Stimulated activated CD8-positive, alpha-beta memory T cell treated with anti-CD3 and anti-CD28 coated beads, Interleukin-4, amount 100 ng/mL, for 1 hour (primary cell): ENCODE measurements around the gene UNC119B.

Source experiments
- DNase-seq, 2 donors: peaks; one replicate each; pipeline ENCODE4 v3.0.0-alpha.2; 2020; ENCODE audit warnings: low read depth in 2 of 2, low spot score in 1 of 2

The UNC119B gene

GRCh38 chr12:120739031-120739762 is 28.9 kb downstream of the UNC119B start:
- DNase-seq = no peak

GRCh38 chr12:120739821-120740613 is 29.8 kb downstream of the UNC119B start:
- no peak for DNase-seq

GRCh38 chr12:120740871-120741270 is 30.6 kb downstream of the UNC119B start:
- DNase-seq = no peak

- DNase-seq = no peak
Measured at GRCh38 chr12:120741476-120742421, 31.5 kb downstream of the UNC119B start.

- DNase-seq = no peak
Measured at GRCh38 chr12:120744922-120745493, 34.8 kb downstream of the UNC119B start.

- no peak for DNase-seq
Measured at GRCh38 chr12:120748242-120748641, 38.0 kb downstream of the UNC119B start.

GRCh38 chr12:120749256-120749655 is 39.0 kb downstream of the UNC119B start:
- no peak for DNase-seq

- no peak for DNase-seq
Measured at GRCh38 chr12:120750806-120751205, 40.5 kb downstream of the UNC119B start.

GRCh38 chr12:120751389-120751788 is 41.1 kb downstream of the UNC119B start:
- DNase-seq = no peak

- DNase-seq = no peak
Measured at GRCh38 chr12:120754792-120755191, 44.5 kb downstream of the UNC119B start.

- no peak for DNase-seq
Measured at GRCh38 chr12:120755269-120755668, 45.0 kb downstream of the UNC119B start.

GRCh38 chr12:120757226-120757742 is 47.0 kb downstream of the UNC119B start:
- no peak for DNase-seq

- no peak for DNase-seq
Measured at GRCh38 chr12:120757949-120758348, 47.7 kb downstream of the UNC119B start.

- no peak for DNase-seq
Measured at GRCh38 chr12:120758798-120759590, 48.7 kb downstream of the UNC119B start.

GRCh38 chr12:120759591-120760348 is 49.5 kb downstream of the UNC119B start:
- DNase-seq = no peak

- no peak for DNase-seq
Measured at GRCh38 chr12:120760349-120761254, 50.3 kb downstream of the UNC119B start.

GRCh38 chr12:120761519-120761934 is 51.3 kb downstream of the UNC119B start:
- no peak for DNase-seq

GRCh38 chr12:120762086-120762485 is 51.8 kb downstream of the UNC119B start:
- no peak for DNase-seq
